Measurements from ENCODE around the gene ADGRL1.
"Not testable (repeated sequence)": the region's sequence is repeated elsewhere in the genome, so short reads cannot be mapped to it uniquely, and the experiment has no call there.

Gene ADGRL1

DNA sequence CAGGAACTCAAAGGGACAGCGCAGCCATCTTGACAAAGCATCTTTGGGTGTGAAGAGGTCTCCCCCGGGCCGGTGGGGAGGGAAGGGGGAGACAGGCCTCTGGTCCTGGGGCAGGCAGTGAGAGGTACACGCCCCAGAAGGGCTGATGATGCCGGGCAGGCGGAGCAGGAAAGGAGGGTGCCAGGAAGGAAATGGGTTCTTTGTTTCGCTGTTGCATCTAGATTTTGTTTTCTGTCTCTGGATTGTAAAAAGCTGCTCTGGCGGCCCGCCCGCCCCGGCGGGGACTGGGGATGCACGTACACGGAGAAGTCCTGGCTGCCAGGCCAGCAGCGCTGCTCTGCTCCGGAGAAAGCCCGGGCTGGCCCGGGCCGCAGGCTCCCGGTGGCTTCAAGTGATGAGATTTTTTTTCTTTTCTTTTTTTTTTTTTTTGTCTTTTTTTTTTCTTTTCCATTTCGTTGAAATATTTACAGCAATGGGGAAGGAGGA is 56.4 kb downstream of the ADGRL1 start:
- DNase-seq (ENCODE audit: low read depth): peak; percentile 67
- TF ChIP-seq, protein P1, sequence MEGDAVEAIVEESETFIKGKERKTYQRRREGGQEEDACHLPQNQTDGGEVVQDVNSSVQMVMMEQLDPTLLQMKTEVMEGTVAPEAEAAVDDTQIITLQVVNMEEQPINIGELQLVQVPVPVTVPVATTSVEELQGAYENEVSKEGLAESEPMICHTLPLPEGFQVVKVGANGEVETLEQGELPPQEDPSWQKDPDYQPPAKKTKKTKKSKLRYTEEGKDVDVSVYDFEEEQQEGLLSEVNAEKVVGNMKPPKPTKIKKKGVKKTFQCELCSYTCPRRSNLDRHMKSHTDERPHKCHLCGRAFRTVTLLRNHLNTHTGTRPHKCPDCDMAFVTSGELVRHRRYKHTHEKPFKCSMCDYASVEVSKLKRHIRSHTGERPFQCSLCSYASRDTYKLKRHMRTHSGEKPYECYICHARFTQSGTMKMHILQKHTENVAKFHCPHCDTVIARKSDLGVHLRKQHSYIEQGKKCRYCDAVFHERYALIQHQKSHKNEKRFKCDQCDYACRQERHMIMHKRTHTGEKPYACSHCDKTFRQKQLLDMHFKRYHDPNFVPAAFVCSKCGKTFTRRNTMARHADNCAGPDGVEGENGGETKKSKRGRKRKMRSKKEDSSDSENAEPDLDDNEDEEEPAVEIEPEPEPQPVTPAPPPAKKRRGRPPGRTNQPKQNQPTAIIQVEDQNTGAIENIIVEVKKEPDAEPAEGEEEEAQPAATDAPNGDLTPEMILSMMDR (conservative IDR thresholded peaks at IDR 0.05; ENCODE audit: low read length): no peak
- peak overlapping the region; percentile 26 for H3K4me3 ChIP-seq (ENCODE audit: low read length)

DNA sequence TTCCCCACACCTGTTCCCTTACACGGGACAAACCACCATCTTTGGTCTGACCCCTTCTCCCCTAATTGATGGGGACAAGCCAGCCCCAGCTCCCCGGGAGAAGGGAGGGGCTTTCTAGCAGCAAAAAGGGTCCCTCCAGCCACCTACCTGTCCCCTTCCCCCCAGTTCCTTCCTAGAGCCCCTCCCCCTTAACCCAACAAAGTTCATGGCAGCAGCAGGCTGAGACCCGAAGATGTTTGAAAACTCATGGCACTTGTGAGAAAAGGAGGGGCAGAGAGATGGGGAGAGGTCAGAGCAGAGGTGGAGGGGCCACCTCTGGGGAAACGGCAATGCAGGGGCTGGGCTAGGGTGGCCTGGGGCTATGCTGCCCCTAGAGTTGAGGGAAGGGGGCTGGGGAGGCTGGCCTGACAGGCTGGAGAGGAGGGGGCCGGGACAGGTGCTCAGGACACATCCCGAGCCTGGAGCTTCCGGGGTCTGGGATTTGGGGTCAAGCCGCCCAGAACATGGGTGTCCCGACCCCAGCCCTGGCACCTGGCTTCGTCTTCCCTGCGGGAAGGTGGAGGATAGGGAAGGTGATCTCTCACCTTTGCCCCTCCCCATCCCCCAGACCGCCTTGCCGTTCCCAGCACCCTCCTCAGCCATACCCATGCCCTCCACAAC is 57.1 kb downstream of the ADGRL1 start:
- H3K4me3 ChIP-seq (ENCODE audit: low read length): peak overlapping the region; percentile 26
- TF ChIP-seq, protein P1 (conservative IDR thresholded peaks at IDR 0.05; ENCODE audit: low read length): no peak
- no peak for DNase-seq (ENCODE audit: low read depth)

DNA sequence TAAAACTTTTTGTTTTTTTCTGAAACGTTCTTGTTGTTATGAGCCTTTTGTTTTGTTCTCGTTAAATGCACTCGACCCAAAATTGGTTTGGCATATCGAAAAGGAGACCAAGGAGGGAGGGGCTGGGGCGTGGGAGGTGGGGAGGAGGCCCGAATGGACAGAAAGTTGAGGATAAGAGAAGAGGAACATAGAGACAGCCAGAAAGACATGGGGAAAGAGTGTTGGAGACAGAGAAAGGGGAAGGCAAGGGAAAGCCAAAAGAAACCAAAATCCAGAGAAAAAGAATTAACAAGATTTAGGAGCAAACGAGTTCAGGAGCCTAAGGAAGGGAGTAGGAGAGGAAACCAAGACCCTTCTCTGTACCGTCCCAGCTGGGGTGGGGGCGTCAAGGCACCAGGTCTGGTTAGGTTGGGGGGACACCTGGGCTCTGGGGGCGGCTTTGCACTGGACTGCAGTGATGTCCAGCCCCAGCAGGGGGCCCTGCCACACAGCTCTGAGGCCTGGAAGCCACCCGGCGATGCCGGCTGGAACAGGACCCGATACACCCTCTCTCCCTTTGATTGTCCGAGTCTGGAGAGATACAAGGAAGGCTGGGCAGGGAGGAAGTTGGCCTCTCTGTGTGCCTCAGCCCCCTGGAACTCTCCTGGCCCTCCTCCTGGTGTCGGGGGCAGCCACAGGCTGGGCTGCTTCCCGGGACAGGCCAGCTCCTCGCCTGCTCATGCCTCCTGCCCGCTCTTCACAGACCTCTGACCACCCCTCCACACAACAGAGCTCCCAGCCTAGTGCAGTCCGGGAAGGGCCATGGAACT is 58.0 kb downstream of the ADGRL1 start:
- TF ChIP-seq, protein P1 (conservative IDR thresholded peaks at IDR 0.05; ENCODE audit: low read length): peak; percentile 91
- DNase-seq (ENCODE audit: low read depth): peak; percentile 64

DNA sequence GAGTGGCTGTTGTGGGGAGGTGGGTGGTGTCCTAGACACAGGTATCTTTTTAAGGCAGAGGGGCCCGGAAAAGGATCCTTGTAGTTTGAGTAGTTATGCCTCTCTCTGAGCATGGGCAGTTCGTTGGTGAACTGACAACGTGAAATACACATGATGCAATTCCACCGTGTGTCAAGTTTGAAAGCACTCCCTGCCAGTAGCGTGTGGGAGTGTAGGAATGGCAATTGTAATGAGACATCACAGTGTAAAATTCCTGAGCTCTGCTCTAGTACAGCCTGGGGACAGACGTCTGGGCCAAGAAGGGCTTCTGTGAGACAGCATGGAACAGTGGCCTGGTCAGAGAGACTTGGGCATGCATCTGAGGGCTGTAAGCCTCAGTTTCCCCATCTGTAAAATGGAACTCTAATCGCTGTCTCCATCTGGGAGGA is 59.2 kb downstream of the ADGRL1 start:
- TF ChIP-seq, protein P1 (conservative IDR thresholded peaks at IDR 0.05; ENCODE audit: low read length): no peak
- DNase-seq (ENCODE audit: low read depth): peak; percentile 92
- no peak overlapping the region for H3K4me3 ChIP-seq (ENCODE audit: low read length)

More for the DNA sequence above, 58.0 kb downstream of the ADGRL1 start:
- no peak overlapping the region for H3K4me3 ChIP-seq (ENCODE audit: low read length)

DNA sequence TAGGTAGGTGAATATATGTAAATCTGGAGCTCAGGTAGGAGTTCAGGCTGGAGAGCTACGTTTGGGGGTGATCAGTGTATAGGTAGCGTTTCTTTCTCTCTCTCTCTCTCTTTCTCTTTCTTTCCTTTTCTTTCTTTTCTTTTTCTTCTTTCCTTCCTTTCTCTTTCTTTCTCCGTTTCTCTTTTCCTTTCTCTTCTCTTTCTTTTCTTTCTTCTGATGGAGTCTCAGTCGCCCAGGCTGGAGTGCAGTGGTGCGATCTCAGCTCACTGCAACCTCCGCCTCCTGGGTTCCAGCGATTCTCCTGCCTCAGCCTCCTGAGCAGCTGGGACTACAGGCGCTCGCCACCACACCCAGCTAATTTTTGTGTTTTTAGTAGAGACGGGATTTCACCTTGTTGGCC is 59.8 kb downstream of the ADGRL1 start:
- not testable (repeated sequence) for DNase-seq (ENCODE audit: low read depth)

DNA sequence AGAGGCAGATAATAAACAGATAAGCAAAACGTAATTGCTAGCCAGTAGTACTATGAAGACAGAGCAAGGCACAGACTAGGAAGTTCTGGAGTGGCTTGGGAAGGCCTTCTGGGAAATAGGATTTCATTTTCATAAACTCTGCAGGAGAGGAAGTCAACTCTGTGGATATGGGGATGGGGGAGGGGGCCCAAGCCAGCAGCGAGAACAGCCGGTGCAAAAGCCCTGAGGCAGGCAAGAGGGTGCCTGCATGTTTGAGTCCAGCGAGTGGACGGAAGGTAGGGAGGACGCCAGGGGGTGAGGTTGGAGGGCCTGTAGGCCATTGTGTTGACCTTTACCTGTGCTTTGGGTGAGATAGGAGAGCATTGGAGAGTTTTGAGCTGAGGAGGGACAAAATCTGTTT is 60.6 kb downstream of the ADGRL1 start:
- H3K4me3 ChIP-seq (ENCODE audit: low read length): no peak overlapping the region
- TF ChIP-seq, protein P1 (conservative IDR thresholded peaks at IDR 0.05; ENCODE audit: low read length): no peak
- no peak for DNase-seq (ENCODE audit: low read depth)

More for the DNA sequence above, 59.8 kb downstream of the ADGRL1 start:
- H3K4me3 ChIP-seq (ENCODE audit: low read length): not testable (repeated sequence)

DNA sequence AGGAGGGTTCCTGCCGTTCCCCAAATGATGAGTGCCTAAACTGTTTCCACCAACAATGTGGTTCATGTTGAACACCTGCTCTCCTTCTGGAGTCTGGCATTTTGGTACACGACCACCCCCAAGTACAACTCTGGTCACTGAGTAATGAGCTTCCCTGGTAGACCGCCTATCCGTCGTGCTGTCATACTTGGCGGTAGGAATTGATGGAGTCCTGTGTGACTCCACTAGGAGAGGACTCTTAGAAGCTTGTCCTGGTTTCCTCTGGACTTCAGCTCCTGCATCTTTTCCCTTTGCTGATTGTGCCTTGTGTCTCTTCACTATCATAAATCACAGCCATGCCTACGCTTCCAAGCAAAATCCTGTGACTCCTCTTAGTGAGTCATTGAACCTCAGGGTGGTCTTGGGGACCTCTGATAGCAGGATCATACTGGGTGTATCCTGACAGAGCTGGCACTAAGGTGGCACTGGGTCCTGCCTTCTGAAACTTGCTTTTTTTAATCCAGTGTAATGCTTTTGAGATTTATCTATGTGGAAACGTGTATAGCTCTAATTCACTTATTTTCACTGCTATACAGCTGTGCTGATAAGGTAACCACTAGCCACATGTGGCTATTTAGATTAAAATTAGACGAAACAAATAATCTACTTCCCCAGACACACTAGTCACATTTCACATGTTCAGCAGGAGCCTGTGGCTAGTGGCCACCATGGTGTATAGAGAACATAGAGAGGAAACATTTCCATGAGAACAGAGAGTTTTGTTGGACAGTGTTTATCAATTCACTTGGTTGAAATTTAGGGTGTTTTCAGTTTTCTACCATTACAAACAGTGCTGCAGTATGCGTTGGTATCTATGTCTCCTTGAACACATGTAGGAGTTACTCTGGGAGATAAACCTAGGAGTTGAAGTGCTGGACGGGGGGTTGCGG is 63.4 kb downstream of the ADGRL1 start:
- H3K4me3 ChIP-seq (ENCODE audit: low read length): no peak overlapping the region
- TF ChIP-seq, protein P1 (conservative IDR thresholded peaks at IDR 0.05; ENCODE audit: low read length): no peak
- no peak for DNase-seq (ENCODE audit: low read depth)

Measured in AG10803 (cell line).